ENCODE data around the gene OR52W1. TPM values are rescaled to one million over a fixed set of nuclear protein-coding genes. Genes with fewer than 3 reads are reported as not detected.

OR52W1 gene, protein sequence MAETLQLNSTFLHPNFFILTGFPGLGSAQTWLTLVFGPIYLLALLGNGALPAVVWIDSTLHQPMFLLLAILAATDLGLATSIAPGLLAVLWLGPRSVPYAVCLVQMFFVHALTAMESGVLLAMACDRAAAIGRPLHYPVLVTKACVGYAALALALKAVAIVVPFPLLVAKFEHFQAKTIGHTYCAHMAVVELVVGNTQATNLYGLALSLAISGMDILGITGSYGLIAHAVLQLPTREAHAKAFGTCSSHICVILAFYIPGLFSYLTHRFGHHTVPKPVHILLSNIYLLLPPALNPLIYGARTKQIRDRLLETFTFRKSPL
- not detected for total RNA-seq

GRCh38 chr11:6199174-6199810 lies at the start of gene OR52W1:
Gene OR52W1 (plus strand): TSS chr11:6199224. CDS start chr11:6199224, 0 bp downstream.
- DNase-seq (ENCODE audit: low spot score in 2 of 2) (no peak), ATAC-seq (no peak)
- peaks cover 0 to 6% of the 10 kb centered on the region in 2 donors for H3K9me3 Mint-ChIP-seq
- H3K27ac Mint-ChIP-seq, result peak within 1 kb of the TSS; percentile 2 to 18
- H3K36me3 Mint-ChIP-seq, result no peaks in the 10 kb centered on the region

DNA sequence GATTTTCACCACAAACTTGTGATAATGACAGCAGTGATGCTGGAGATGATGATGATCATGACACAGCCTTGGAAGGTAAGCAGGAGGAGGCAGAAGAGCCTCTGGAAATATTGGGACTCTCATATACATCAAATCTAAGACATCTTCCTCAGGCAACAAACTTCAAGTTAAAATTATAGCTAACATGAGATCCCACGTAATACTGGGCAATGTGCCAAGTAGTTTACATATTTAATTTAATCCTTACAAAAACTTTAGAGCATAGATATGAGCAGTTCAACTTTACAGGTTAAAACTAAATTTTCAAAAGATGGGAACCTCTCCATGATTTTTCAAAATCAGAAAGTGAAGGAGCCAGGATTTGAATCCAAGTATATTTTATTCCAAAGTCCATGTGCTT lies 47.9 kb upstream of the OR52W1 start:
- Mint-ChIP-seq H3K9me3 (peaks cover 0 to 5% of the 10 kb centered on the region in 2 donors), H3K36me3 (no peaks in the 10 kb centered on the region), H3K27ac (no peak overlapping the region)
- no peak for DNase-seq (ENCODE audit: low spot score in 2 of 2)
- ATAC-seq, result no peak

- H3K9me3 Mint-ChIP-seq, result peaks cover 0 to 5% of the 10 kb centered on the region in 2 donors
- DNase-seq (ENCODE audit: low spot score in 2 of 2) (no peak), ATAC-seq (no peak)
- no peak overlapping the region for H3K27ac Mint-ChIP-seq
- no peaks in the 10 kb centered on the region for H3K36me3 Mint-ChIP-seq
These were observed 46.9 kb upstream of the OR52W1 start for GRCh38 chr11:6152126-6152525.

DNA sequence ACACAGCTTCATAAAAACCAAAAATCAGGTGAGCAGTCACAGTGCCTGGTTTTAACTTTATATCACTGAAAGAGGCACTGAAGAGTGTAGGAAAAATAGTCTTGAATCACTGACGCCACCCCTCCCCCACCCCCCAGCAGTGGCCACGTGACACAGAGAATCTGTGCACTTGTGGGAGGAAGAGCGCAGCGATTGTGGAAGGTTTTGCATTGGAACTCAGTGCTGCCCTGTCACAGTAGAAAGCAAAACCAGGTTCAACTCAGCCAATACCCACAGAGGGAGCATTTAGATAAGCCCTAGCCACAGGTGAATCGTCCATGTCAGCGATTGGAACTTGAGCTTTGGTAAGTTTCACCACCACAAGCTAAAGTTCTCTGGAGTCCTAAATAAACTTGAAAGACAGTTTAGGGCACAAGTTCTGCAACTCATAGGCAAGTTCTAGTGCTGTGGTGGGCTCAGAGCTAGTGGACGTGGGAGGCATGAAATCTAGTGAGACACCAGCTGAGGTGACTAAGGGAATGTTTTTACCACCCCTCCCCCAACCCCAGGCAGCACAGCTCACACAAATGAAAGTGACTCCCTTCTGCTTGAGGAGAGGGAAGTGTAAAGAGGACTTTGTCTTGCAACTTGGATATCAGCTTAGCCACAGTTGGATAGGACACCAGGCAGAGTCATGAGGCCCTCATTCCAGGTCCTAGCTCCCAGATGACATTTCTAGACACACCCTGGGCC lies 42.2 kb upstream of the OR52W1 start:
- no peak for DNase-seq (ENCODE audit: low spot score in 2 of 2)
- no peak overlapping the region for H3K27ac Mint-ChIP-seq
- ATAC-seq, result no peak
- H3K9me3 Mint-ChIP-seq, result no peaks in the 10 kb centered on the region
- no peaks in the 10 kb centered on the region for H3K36me3 Mint-ChIP-seq

- ATAC-seq, result no peak
- no peak for DNase-seq (ENCODE audit: low spot score in 2 of 2)
- peaks cover 0 to 4% of the 10 kb centered on the region in 2 donors for H3K9me3 Mint-ChIP-seq
- H3K27ac Mint-ChIP-seq, result no peak within 1 kb of the TSS
- H3K36me3 Mint-ChIP-seq, result no peaks in the 10 kb centered on the region
These were observed 28.8 kb upstream of the OR52W1 start, which contains the start of gene OR52B2 for GRCh38 chr11:6170226-6170625. Gene OR52B2 (minus strand): TSS chr11:6170326. CDS start chr11:6170326, 0 bp downstream.

DNA sequence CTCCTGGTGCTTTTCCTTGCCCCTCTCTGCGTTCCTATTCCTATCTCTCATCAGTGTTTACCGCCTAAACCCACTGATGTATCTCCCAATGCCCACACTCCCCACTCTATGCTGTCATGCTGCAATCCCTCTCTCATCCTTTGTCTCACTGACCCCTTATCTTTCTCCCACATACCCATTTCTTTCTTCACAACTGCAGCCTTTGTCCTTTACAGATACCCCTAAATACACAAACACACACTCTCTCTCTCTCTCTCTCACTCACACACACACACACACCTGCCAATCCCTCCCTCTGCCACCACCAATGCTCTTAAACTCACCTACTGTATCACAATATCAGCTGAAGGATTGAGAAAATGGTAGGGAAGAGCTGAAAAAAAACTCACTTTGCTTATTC lies 23.6 kb upstream of the OR52W1 start:
- ATAC-seq, result no peak
- no peak for DNase-seq (ENCODE audit: low spot score in 2 of 2)
- no peak overlapping the region for H3K27ac Mint-ChIP-seq
- peaks cover 0 to 5% of the 10 kb centered on the region in 2 donors for H3K9me3 Mint-ChIP-seq
- H3K36me3 Mint-ChIP-seq, result peaks cover 0 to 5% of the 10 kb centered on the region in 2 donors

GRCh38 chr11:6191742-6192141 lies 7.3 kb upstream of the OR52W1 start:
- Mint-ChIP-seq H3K27ac (no peak overlapping the region), H3K36me3 (no peaks in the 10 kb centered on the region), H3K9me3 (peaks cover 0 to 6% of the 10 kb centered on the region in 2 donors)
- ATAC-seq, result no peak
- no peak for DNase-seq (ENCODE audit: low spot score in 2 of 2)

DNA sequence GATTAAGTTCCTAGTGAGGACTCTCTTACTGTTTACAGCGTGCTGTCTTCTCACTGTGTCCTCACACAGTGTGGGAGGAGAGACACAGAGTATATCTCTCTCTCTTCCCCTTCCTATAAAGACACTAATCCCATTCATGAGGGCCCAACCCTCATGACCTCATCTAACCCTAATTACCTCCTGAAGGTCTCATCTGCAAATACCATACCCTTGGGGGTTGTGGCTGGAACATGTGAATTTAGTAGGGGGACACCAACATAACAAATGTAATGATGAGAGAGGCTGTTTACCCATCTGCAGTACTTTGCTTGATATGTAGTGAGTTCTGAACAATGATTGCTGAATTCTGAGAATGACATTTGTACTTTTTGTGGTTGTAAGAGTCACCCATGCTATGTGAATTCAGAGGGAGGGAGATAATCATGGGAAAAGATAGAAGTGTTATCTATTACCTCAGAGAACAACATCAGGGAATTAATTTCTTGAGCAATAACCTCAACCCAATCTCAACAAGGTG lies 4.9 kb upstream of the OR52W1 start:
- no peak overlapping the region for H3K27ac Mint-ChIP-seq
- ATAC-seq (peak in 1 of 2 donors; percentile 57), DNase-seq (ENCODE audit: low spot score in 2 of 2) (no peak)
- peaks cover 0 to 6% of the 10 kb centered on the region in 2 donors for H3K9me3 Mint-ChIP-seq
- H3K36me3 Mint-ChIP-seq, result no peaks in the 10 kb centered on the region

DNA sequence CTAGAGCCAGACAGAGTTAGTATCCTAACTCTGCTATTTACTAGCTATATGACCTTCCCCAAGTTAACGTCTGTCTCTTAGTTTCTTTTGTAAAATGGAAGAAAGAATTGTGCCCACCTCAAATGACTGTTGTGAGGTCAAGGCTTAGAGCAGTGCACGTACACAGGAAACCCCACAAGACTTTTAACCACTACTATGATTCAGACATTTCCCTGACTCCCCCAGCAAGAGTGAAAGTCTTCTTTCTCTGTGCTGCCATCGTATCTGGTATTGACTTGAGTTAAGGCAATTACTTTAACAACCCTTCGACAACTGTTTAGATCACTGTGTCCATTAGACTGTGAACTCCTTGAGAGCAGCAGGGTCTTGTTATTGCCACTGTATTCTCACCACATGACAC lies 2.6 kb upstream of the OR52W1 start:
- DNase-seq (ENCODE audit: low spot score in 2 of 2), result no peak
- Mint-ChIP-seq H3K9me3 (peaks cover 0 to 6% of the 10 kb centered on the region in 2 donors), H3K27ac (no peak overlapping the region), H3K36me3 (no peaks in the 10 kb centered on the region)
- peak; percentile 70 to 83 for ATAC-seq

DNA sequence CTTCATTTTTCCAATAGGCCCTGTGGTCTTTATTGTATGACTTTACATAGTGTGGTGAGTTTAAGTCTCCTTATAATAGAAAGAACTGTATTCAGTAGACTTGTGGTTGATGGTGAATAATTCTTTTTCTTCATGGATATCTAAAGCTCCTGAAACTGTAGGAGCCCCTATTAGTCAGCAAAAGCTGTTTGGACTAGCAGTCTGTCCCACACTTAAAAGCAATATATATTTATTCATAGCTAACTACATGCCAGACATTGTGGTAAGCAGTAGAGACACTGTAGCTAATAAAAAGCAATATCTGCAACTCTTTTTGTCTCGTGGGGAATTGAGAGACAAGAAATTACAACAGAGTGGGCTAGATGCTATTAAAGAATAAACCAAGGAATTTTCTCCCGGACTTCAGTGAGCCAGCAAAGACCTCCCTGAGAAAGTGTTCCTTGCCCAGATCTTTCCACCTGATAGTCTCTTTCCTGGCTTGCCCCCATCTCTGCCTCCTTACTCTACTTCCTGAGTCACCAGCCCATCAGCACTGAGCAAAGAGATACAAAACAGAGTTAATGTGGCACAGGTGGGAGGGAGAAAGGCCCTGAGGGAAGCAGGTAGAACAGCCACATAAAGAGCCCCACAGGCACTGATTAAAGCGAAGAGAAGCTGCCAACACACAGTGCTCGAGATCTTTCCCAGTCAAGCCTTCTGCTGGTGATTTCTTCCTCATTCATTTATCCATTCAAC lies 1.4 kb upstream of the OR52W1 start:
- DNase-seq (ENCODE audit: low spot score in 2 of 2) (no peak), ATAC-seq (no peak)
- Mint-ChIP-seq H3K36me3 (no peaks in the 10 kb centered on the region), H3K27ac (peak overlapping the region in 1 of 2 donors; percentile 56), H3K9me3 (peaks cover 0 to 6% of the 10 kb centered on the region in 2 donors)

DNA sequence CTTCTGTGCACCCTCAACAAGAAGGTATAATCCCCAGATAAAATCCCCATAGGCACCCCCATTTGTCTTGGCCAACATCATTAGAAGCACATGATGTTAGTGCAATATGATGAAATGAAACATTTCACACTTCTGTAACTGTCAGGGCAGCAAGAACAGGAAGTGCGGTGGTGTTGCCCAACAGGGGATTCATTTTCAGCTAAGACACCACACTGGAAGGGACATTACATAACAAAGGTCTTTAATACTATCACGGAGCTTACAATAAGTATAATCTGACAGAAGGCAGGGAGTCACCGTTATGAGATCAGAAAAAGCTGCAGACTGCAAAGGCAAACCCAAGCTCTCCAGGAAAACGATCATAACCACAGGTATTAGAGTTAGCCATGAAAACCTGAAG lies 2.0 kb downstream of the OR52W1 start:
- no peak overlapping the region for H3K27ac Mint-ChIP-seq
- H3K36me3 Mint-ChIP-seq, result peaks cover 0 to 5% of the 10 kb centered on the region in 2 donors
- no peak for ATAC-seq
- H3K9me3 Mint-ChIP-seq, result peaks cover 0 to 6% of the 10 kb centered on the region in 2 donors
- no peak for DNase-seq (ENCODE audit: low spot score in 2 of 2)

DNA sequence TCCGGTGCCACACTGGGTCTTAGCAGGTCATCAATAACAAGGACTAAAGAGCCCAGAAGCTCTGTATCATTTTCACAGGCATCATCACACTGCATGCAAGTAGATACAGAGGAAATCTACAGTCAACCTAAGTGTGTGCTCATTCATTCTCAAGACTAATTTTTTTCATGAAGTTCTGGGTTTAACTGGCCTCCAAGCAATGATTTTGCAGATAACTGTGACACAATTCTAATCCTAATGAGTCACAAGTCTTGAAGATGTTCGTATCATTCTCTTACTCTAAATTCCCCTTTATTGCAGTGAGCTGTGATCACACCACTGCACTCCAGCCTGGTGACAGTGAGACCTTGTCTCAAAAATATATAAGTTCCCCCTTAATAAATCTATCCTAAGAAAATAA lies 2.5 kb downstream of the OR52W1 start:
- DNase-seq (ENCODE audit: low spot score in 2 of 2) (no peak), ATAC-seq (peak; percentile 49 to 69)
- H3K9me3 Mint-ChIP-seq, result peaks cover 0 to under 1% of the 10 kb centered on the region in 2 donors
- H3K27ac Mint-ChIP-seq, result no peak overlapping the region
- peaks cover 0 to 5% of the 10 kb centered on the region in 2 donors for H3K36me3 Mint-ChIP-seq

DNA sequence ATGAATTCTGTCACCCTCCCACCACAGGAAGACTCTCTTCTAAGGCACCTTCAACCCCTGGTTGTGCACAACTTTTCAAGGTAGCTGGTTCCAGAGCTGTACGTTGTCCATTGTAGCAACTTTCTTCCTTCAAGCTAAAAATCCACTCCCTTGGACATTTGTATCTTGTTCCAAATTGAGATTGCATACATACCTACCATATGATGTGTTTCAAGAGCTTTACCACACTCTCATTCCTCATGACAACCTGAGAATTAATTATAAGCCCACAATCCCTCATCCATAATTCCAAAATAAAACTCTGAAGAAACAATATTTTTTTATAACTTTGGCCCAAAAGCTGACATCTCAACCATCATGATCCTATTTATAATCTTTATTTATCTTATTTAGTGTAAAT lies 3.0 kb downstream of the OR52W1 start:
- Mint-ChIP-seq H3K27ac (no peak overlapping the region), H3K9me3 (no peaks in the 10 kb centered on the region), H3K36me3 (peaks cover 0 to 5% of the 10 kb centered on the region in 2 donors)
- DNase-seq (ENCODE audit: low spot score in 2 of 2), result no peak
- no peak for ATAC-seq

DNA sequence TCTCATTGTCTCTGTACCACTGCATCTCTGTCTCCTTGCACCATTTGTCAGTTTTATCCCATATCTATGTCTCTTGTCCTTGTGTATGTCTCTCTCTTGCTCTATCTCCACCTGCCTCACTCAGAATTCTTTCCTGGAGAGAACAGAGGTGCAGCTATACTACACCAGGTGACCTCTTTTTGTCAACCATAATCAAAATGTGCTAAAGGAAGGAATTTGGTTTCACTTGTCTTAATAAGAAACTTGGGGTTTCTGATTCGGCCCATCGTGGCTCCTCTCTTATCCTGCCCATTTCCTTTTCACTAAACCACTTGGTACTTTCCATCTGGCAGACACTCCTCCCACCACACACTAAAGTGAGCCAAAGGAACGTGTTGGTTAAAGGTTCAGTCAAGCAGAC lies 4.3 kb downstream of the OR52W1 start:
- H3K27ac Mint-ChIP-seq, result peak overlapping the region in 1 of 2 donors; percentile 8

GRCh38 chr11:6204706-6205105 lies 5.7 kb downstream of the OR52W1 start:
- ATAC-seq (no peak), DNase-seq (ENCODE audit: low spot score in 2 of 2) (no peak)
- Mint-ChIP-seq H3K9me3 (no peaks in the 10 kb centered on the region), H3K27ac (no peak overlapping the region), H3K36me3 (peaks cover 0 to 5% of the 10 kb centered on the region in 2 donors)

More for the DNA sequence above, 4.3 kb downstream of the OR52W1 start:
- no peaks in the 10 kb centered on the region for H3K9me3 Mint-ChIP-seq
- no peak for DNase-seq (ENCODE audit: low spot score in 2 of 2)
- peak; percentile 47 to 63 for ATAC-seq
- peaks cover 0 to 5% of the 10 kb centered on the region in 2 donors for H3K36me3 Mint-ChIP-seq

DNA sequence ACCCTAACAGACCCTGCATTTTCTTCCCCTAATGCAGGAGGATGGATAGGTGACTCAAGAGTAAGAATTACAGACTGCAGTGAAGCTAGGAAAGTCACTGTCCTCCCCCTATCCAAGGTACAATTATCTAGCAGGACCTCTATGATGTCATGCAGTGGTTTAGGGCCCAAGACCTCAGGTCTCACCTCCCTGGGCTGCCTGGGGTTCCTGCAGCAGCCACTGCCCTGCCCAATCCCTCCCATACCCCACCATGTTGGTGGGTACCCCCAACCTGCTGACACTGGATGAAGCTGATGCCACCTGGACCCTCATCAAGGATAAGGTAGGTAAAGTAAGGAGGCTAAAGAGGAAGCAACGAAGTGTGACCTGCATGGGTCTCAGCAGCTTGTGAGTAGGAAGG lies 6.3 kb downstream of the OR52W1 start, which contains the start of gene C11orf42:
C11orf42 (plus strand) TSS at position 192 of the 400 bp plus-strand sequence; CDS start at position 251, 59 bp downstream.
- no peaks in the 10 kb centered on the region for H3K9me3 Mint-ChIP-seq
- H3K27ac Mint-ChIP-seq, result peak within 1 kb of the TSS in 1 of 2 donors; percentile 8
- no peak for ATAC-seq
- no peak for DNase-seq (ENCODE audit: low spot score in 2 of 2)
- peaks cover 0 to 5% of the 10 kb centered on the region in 2 donors for H3K36me3 Mint-ChIP-seq
